GM12874 (cell line): ENCODE results near the gene DAB2.

Experiments
- CTCF ChIP-seq: IDR thresholded peaks from 2 replicates; pipeline ENCODE4 v1.5.1; 2011; ENCODE audit warnings: low read depth, mild to moderate bottlenecking, control low read depth, low read length, moderate library complexity; ENCODE audit not compliant: insufficient read depth

The DAB2 gene

DNA sequence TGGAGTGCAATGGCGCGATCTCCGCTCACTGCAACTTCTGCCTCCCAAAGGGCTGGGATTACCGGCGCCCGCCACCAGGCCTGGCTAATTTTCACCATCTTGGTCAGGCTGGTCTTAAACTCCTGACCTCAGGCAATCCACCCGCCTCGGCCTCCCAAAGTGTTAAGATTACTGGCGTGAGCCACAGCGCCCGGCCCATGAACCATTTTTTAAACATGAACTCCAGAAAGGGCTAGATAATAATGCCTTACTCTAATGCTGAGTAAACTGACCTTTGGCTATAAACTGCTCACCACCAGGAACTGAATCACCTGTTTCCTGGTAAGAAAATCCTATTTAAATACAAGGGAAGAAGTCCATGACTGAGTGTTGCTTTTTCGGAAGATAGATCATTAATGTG is 23.2 kb upstream of the DAB2 start:
- TF ChIP-seq CTCF: no peak

- TF ChIP-seq CTCF: no peak
These were observed 22.3 kb upstream of the DAB2 start for GRCh38 chr5:39447059-39447458.

- no peak for TF ChIP-seq CTCF
These were observed 21.5 kb upstream of the DAB2 start for GRCh38 chr5:39446231-39446630.

- TF ChIP-seq CTCF: no peak
These were observed 19.1 kb upstream of the DAB2 start for GRCh38 chr5:39443911-39444310.

GRCh38 chr5:39442991-39443390 is 18.2 kb upstream of the DAB2 start:
- TF ChIP-seq CTCF: no peak

GRCh38 chr5:39441838-39442237 is 17.1 kb upstream of the DAB2 start:
- TF ChIP-seq CTCF: no peak

DNA sequence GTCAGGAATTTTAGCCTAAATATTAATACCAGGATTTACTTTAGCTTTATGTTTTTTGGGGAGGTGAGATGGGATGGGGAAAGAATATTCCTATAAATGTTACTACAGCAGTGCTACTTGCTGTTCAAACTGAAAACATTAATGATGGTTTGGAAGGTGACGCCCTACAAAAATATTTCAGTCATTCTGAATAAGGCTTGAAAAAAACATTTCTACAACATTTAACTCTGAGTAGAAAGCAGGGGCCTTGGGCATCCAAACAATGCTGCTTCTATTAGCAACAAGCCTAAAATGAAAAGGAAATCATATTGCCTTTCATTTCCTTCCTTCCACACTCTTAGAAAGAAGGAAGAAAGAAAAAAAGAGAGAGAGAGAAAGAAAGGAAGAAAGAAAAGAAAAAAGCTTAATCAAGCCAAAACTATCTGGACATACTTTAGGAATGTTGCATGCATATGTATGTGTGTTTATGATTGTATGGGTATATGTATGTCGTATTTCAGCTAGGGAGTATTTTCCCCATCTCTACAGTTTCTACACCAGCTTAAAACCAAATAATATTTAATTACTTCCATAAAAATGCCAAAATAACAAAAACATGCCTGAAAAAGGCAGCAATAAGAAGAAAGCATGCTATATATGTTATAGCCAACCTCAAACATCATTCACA is 16.3 kb upstream of the DAB2 start:
- no peak for TF ChIP-seq CTCF
